ENCODE results near the gene NEK8.
"Not testable (repeated sequence)": the region's sequence is repeated elsewhere in the genome, so short reads cannot be mapped to it uniquely, and the experiment has no call there.

Gene NEK8

DNA sequence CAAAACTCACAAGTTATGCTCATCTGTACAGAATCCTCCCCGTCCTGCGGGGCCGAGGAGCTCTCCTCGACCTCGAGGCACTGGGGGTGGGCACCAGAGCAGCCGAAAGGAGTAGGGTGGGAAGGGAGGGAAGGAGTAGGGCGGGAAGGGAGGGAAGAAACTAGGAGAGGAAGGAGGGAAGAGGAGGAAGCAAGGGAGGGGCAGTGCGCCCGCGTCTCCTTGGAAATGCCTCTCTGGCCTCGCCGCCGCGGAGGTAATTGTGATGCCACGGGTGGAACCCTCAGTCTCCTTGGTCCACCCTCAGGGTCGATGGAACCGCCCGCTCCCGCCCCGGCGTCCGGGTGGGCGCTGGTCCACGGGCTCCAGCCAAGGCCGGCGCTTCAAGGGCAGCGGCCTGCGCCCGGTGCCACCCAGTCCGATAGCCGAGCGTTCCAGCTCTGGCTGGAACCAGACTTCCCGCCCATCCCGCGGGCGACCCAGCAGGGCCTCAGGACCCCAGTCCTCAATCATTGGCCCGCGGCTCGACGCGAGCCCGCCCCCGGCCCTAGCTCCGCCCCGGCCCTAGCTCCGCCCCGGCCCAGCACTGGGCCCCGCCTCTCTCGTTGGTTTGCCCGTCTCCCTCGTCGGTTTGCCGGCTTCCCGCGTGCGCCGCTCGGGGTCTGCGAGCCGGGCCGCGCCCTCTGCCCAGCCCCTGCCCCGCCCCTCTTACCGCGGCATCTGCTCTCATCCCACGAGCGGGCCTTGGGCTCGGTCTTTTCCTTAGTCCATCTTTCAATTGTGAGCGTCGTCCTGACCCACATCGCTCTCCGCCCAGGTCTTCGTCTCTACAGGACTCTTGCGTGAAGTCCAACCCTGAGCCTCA lies 17.5 kb upstream of the NEK8 start:
- DNase-seq = peak; percentile 79

DNA sequence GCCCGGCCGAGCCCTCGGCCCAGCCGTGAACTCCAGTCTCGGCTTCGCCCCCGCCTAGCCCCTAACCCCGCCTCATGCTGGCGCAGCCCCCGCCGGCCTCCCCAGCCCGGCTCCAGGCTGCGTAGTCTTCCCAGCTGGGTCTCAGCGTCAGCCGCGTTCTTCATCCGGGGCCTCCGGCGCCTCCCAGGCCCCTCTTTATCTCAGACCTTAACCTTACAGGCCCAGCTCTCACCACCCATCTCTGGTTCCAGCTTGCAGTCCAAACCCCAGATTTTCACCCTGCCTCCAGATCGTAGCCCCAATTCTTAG lies 16.9 kb upstream of the NEK8 start, which contains the start of gene PROCA1:
TSS of gene PROCA1 (minus strand) at position 166 of the 309 bp plus-strand sequence. CDS start 228 bp downstream, outside the sequence.
- no peak for DNase-seq

DNA sequence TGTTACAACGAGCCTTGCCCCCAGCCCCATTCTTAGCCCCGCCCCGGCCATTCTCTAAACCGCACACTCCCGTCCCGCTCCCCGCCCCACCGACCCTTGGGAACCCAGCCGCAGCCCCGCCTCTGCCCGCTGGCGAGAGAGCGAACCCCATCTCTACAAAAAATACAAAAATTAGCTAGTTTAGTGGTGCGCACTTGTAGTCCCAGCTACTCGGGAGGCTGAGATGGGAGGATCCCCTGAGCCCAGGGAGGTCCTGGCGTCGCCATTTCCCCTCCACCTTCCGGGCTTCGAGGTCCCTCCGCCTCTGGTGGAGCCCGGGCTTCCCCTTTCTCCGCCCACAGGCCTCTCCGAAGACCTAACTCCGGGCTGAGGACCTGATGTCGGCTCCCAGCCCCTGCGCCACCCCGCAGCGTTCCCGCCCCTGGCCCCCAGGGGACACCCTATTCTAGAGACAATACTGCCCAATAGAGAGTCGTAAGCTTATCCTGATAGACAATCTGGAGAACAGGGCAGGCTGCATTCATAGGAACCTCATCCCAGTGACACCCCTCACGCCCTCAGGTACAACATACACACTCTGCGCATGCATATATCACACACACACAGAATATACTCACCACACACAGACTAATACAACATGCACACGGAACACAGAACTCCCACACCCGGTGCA lies 16.4 kb upstream of the NEK8 start:
- no peak for DNase-seq

DNA sequence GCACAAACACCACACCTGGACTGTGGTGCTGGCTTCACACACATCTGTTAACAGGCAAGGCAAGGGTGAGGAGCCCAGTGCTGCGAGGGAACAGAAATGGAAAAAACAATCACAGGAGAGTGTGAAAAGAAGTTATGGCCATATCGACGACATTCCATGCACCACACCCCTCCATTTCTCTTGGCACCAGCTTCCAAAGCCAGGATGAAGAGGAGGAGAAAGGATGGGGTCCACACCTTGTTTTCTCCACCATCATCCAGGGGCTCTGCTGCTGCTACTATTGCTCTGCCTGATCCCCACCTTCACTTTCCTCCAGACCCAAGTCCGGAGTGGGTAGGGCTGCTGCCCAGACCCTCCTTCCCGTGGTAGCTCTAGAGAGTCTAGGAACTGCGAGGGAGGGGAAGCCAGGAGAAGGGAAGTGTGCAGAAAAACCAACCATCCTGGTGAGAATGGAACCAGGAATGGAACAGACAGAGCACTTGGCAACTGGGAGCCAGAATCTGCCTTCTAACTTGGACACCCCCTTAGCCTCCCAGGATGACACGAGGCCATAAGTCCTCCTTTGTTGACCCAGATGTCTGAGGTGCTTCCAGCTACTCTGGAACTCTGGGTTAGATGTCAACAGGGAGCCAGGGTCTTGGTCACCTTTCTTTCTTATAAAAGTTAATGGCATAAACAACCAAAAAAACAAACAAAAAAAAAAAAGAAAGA lies 15.7 kb upstream of the NEK8 start:
- DNase-seq = no peak

DNA sequence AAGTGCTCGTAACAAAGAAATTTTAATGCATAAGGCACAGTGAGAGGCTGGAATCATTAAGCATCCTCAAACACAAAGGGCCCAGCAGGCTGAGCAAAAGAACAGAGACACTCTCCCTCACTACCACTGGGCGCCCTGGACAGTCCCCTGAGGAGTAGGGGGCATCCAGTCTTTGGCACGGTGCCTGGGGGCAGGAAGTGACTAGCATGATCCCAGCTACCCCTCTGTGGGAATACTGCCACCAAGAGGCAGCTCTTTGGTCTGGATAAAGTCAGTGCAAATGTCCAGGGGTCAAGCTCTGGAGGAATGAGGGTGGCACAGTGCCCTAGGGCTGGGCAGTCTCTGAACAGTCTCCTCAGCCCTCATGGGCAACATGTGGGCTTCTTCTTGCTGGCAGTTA lies 14.3 kb upstream of the NEK8 start:
- DNase-seq = no peak

DNA sequence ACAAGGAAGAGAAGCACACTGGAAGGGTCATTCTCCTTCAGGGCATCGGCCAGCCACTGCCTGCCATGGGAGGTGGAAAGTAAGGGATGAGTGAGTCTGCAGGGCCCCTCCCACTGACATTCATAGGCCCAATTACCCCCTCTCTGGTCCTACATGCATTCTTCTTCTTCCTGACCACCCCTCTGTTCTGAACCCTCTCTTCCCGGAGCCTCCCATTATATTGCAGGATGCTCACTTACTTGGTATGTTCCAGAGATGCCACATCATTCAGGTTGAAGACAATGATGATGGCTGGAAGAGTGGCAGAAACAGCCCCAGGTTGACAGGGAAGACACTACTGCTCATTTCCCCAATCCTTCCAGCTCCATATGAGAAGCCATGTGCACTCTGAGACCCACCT lies 13.4 kb upstream of the NEK8 start:
- DNase-seq = no peak

DNA sequence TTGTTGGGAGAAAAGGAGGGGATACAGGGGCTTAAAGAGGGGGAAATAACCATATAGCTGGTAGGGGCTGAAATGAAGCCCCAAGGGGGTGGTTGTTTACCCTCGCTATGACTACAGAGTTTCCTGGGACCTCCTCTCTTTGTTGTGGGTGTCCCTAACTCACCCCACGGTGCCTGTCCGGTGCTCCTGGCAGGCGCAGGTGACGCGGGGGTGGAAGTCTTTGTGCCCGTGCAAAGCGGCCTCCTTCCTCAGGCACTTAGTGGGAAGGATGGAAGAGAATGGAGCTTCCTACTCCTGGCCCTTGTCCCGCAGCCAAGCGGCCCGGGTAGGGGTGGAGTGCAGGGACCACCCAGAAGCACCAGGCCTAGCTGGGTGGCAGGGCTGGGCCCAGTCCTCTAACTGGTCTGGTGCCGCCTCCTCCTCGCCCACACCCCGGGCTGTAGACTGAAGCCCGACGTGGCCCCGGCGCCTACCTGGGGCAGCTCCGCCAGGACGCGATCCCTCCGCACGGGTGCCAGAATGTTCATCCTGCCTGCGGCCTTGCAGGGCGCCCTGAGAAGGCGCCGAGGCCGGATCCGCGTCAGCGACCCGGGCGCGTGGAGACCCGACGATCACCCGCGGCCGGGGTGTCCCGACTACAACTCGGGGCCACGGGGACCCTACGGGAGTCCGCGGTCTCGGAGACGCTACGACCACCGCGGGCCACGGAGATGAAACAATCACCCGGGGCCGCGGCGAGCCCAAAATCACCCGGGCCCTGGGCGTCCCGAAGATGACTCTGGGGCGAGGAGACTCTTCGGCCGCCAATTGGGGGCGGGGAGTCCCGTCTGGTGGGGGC lies 11.6 kb upstream of the NEK8 start:
- DNase-seq = no peak

DNA sequence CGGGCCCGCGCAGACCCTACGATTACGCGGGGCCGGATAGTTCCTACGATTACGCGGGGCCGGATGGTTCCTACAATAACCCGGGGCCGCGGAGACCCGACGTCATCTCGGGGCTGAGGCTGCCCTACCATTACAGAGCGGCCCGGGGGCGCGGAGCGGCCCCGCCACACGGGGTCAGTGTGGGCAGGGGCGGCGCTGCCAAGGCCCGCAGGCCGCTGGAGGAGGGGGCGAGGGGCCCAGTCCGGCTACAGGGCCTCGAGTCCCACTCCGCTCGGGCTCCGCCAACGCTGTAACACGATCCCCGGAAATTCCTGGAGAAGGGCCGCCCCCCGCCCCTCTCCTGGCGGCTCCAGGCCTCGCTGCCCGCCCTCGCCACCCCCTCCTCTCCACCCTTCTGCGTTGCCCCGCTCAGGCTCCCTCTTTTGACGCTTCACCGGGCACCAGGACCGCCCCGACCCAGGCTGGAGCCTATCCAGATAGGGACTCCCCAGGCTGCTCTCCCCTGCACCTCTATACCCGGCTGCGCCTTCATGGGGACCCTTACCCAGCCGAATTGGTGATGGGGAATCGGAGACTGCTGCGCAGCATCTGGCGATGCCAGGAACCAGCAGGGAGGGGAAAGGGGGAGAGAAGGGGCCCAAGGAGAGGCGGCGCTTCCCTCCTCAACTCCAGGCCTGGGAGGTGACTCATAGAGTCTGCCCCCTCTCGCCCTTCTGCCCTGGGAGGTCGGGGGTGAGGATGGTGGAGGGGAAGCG lies 10.8 kb upstream of the NEK8 start, which contains the start of gene RAB34:
TSS of gene RAB34 (minus strand) at position 291 of the 755 bp plus-strand sequence. CDS start 602 bp downstream, outside the sequence.
- DNase-seq = no peak

DNA sequence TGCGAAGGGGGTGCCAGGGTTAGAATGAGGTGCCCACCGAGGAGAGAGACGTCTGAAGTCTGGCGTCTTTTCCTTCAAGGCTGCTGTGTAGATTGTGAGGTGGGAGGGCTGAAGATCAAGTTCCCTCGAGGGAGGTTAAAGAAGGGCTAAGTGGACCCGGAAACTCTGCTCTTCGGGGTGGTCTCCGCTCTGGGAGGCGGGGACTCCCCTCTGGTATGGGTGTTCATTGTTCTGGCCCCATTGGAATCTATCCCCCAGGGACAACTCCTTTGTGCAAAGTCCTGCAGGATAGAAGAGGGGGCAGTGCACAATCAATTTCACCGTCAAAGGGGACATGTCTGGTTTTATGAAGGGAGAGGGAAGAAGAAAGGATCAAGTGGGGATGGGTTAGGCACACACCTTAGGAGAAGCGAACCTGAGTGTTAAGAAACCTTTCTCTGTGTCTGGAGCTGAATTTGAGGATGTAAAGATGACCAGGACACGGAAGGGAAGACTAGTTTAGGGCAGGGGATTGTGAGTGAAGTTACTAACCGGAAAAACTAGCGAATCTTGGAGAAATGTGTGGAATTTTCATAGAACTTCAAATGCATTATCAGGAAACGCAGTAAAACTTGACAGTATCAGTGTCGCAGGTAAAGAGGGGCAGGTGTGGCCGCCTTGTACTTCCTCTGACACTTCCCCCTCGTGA lies 10.1 kb upstream of the NEK8 start:
- DNase-seq = no peak

DNA sequence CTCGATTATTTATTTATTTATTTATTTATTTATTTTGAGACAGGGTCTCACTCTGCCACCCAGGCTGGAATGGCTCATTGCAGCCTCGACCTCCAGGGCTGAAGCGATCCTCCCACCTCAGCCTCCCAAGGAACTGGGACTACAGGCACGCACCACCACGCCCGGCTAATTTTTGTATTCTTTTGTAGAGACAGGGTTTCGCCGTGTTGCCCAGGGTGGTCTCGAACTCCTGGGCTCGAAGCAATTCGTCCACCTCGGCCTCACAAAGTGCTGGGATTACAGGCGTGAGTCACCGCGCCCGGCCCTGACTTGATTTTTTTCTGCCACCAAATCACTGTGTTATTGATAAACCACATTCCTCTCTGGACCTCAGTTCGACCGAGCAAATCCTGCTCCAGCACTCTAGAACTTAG lies 9.6 kb upstream of the NEK8 start:
- no peak for DNase-seq

DNA sequence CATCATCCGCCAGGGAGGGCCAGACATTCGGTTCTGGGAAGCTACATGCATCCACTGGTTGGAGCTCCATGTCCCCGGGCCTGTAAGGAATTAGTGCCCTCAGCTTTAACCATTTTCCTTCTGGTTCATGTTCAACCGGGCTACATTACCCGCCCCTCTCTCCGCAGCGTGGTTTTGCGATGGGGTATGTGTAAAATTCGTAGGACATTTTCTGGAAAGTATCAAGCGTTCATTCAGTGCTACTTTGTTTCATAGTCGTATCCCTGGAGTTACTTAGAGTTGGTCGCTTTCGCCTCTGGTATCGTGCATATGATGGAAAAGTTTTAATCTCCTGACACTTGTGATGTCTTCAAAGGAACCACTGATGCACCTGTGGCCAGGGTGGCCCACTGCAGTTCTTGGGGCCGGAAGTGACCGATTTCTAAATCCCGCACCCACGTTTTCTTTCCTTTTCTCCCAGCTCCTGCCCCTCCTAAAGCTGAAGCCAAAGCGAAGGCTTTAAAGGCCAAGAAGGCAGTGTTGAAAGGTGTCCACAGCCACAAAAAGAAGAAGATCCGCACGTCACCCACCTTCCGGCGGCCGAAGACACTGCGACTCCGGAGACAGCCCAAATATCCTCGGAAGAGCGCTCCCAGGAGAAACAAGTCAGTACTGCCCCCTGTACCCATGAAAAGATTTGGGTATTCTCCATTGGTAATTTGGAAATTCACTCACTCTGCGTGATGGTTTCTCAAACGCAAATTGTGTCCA lies 8.2 kb upstream of the NEK8 start:
- DNase-seq = no peak

DNA sequence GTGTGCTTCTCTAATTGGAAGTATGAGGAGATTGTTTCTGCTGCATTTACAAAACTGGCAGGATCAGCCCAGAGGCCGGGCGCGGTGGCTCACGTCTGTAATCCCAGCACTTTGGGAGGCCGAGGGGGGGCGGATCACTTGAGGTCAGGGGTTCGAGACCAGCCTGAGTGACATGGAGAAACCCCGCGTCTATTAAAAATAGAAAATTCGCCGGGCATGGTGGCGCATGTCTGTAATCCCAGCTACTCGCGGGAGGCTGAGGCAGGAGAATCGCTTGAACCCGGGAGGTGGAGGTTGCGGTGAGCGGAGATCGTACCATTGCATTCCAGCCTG lies 7.6 kb upstream of the NEK8 start:
- not testable (repeated sequence) for DNase-seq

DNA sequence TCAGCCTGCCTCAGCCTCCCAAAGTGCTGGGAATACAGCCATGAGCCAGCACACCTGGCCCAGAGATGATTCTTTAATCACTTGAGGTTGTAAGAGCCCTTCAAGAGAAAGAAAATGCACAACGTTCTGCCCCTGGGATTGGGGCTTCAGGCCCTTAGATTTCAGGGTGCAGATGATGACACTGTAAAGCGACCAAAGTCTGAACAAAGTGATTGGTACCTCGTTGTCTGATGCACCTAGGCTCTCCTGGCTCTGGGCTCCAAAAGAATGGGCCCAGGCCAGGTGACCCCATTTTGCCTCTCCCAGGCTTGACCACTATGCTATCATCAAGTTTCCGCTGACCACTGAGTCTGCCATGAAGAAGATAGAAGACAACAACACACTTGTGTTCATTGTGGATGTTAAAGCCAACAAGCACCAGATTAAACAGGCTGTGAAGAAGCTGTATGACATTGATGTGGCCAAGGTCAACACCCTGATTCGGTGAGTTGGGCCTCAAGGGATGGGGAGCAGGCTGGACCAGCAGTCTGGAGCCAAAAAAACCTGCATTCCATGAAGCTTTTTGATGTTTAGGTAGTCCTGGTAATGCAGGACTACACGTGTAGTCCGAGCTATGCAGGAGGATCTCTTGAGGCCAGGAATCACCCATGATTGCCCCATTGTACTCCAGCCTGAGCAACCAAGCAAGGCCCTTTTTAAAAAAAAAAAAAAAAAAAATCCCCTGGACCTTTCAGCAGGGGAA lies 6.0 kb upstream of the NEK8 start:
- no peak for DNase-seq

DNA sequence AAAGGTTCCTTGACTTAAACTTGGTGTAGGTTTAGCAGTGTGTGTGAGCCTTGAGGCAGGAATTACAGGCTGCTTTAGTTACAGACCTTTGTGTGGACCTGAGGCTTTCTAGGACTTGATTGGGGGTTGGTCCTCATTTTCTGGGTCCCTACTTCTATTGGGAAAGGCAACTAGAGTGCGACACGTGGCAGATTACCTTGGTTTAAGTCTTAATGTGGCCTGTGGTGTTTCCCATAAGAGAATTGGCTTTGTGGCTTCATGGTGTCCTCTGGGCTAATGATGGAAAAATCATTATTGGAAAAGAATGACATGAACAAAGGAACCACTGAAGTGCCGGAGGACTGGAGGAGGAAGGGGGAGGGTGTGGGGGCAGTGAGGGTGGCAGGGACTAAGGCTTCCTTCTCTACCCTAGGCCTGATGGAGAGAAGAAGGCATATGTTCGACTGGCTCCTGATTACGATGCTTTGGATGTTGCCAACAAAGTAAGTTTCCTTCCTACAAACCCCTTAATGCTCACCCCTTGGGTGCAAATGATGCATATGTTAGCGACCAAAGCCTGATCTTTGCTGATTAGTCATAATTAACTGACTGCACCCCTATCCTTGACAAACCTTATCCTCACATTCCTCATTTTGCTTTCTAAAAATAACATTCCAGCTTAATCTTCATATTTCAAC lies 5.3 kb upstream of the NEK8 start:
- no peak for DNase-seq

DNA sequence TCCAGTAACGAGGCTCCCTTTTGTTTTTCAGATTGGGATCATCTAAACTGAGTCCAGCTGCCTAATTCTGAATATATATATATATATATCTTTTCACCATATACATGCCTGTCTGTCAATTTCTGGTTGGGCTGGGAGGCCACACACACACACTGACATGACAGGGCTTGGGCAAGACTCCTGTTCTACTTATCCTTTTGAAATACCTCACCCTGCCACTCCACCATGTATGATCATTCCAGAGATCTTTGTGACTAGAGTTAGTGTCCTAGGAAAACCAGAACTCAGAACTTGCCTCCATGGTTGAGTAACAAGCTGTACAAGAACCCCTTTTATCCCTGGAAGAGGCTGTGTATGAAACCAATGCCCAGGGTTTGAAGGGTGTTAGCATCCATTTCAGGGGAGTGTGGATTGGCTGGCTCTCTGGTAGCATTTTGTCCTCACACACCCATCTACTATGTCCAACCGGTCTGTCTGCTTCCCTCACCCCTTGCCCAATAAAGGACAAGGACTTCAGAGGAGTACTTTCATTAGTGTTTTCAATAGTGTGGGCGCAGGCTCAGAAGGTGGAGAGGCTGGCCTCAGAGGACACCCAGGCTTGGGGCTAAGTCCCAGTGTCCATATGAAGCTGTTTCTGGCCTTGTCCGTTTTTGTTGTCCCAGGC lies 4.6 kb upstream of the NEK8 start:
- not testable (repeated sequence) for DNase-seq

DNA sequence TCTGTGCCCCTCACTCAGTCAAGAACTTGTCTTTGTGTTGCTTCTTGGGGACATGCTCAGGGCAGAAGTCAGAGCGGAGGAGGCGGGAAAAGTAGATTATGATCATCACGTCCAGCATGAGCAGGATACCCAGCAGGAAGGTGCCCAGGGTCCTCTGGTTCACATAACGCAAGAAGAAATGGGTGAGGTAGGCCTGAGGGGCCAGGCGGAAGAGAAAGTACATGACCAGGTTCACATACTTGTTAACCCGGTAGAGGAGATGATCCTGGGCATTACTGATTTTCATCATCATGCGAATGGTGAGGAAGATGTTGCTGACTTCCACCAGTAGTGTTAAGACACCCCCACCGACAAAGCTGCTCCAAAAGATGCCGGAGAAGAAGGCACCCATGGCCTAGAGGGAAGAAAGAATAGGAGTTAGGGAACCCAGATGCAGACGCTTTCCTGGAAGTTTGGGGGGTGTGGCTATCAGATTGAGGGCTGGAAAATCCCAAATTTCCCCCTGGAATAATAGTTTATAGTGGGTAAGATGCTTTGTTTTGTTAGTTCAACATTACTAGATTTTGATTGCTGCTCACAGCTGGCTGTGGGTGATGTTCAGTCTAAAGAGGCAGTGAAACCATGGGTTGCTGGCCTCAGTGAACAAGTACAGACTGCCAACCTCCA lies 4.0 kb upstream of the NEK8 start:
- DNase-seq = no peak

DNA sequence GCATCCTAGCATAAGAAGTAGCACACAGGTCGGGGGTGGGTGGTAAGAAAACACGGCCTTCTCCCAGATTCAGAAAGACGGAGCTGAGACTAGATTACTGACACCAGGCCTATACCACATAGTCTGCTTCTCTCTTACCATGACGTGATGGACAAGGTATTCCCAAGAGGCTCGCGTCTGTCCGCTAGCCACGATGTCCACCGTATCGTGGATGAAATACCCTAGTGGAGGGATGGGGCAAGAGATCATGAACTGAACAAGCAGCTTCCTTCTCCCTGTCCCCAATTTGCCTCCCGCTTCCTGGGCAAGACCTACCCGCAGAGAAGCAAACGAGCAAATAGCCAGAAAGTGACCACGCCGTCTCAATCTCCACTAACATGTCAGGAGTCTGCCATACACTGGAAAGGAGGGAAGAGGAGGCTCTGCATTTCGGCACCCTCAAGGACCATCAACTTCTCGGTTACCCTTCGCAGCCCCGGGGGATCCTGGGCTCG lies 3.4 kb upstream of the NEK8 start:
- peak; percentile 41 for DNase-seq

DNA sequence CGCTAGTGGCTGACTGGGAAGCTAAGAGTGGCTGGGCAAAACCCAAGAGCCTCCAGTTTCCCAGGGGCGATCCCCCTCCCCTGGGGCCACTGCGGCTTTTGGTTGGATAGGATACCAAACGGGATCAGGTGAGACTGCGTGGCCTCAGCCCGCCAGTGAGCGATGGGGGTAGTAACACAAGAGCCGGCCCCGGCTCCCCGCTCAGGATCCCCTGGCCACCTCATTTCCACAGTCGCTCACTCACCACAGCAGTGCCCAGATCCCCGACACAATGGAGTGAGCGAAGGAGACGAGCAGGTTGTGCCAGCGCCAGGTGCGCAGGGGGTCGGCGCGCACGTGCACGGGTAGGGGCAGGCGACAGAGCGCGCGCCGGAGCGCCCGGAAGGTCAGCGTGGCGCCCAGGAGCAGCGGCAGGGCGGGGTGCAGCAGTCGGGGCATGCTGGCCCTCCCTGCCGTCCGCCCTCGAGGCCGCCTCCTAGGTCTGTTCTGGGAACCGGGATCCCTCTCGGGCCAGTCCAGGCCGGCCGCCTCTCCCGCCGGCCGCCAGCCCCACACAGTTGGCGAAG lies 2.8 kb upstream of the NEK8 start:
- peak; percentile 21 for DNase-seq
